GM12878 (cell line): ENCODE results near the gene C2. TPM values are rescaled to one million over a fixed set of nuclear protein-coding genes. Genes with fewer than 3 reads are reported as not detected.

Experiments
- ATAC-seq: fragments of 200-7000 bp; cut with Tn5 transposase; 3 replicates; pipeline ENCODE4 v1.9.1; 2020; ENCODE audit warnings: mild to moderate bottlenecking, moderate library complexity
- BruUV-seq: library from RNA; stranded (reverse); fragments of 400-500 nt; replicated peaks from 2 replicates; lab custom pipeline; 2021; lab: Mats Ljungman, UMichigan
- CTCF ChIA-PET: fragments of 300-600 bp; sonication (Branson Sonifier 250); formaldehyde crosslinking; extraction: SDS; loops from one replicate; lab custom pipeline; 2021; ENCODE audit warnings: inconsistent platforms; lab: Yijun Ruan, JAX
- POLR2A ChIA-PET: fragments of 350-600 bp; formaldehyde crosslinking; extraction: SDS; loops from one replicate; lab custom pipeline; 2021; ENCODE audit warnings: inconsistent platforms; lab: Charles Lee
- RAD21 ChIA-PET: fragments of 300-600 bp; sonication (Branson Sonifier 250); formaldehyde crosslinking; loops from one replicate; lab custom pipeline; 2023; ENCODE audit warnings: antibody characterized with exemption; ENCODE audit not compliant: unreplicated experiment; lab: Charles Lee
- SMC1A ChIA-PET: fragments of 300-600 bp; sonication (Branson Sonifier 250); formaldehyde crosslinking; loops from one replicate; lab custom pipeline; 2023; ENCODE audit not compliant: unreplicated experiment, uncharacterized antibody; lab: Charles Lee
- DNase-seq: peaks from one replicate; pipeline ENCODE4 v3.0.0-alpha.2; 2011; ENCODE audit warnings: low read depth, low spot score
- FAIRE-seq: peaks from 3 replicates; lab custom pipeline; 2011; peaks lifted over from hg19 to GRCh38; lab: Jason Lieb, UNC
- H2AFZ ChIP-seq: 2 replicates; pipeline ENCODE4 v1.6.0; 2011; ENCODE audit warnings: low read depth, low read length, control low read depth; ENCODE audit not compliant: control insufficient read depth
- H3K27ac ChIP-seq: 2 replicates; pipeline ENCODE4 v1.5.1; 2011; ENCODE audit warnings: control low read depth; ENCODE audit not compliant: control insufficient read depth, insufficient read depth
- H3K27me3 ChIP-seq, 2 experiments: replicated peaks in 1 of 2; 2 replicates each; pipeline versions ENCODE4 v1.6.0 to v1.6.1; 2011; ENCODE audit warnings: low read length in 1 of 2; ENCODE audit not compliant: control insufficient read depth in 2 of 2, insufficient read depth in 2 of 2
- H3K36me3 ChIP-seq, 2 experiments: 2 replicates each; pipeline ENCODE4 v1.5.1; 2011; ENCODE audit warnings: low read length in 1 of 2; ENCODE audit not compliant: control insufficient read depth in 2 of 2, insufficient read depth in 2 of 2
- H3K4me1 ChIP-seq: 2 replicates; pipeline ENCODE4 v1.6.1; 2011; ENCODE audit warnings: mild to moderate bottlenecking, low read length, moderate library complexity, mixed read lengths; ENCODE audit not compliant: control insufficient read depth, insufficient read depth
- H3K4me2 ChIP-seq: 2 replicates; pipeline ENCODE4 v1.6.0; 2011; ENCODE audit warnings: control low read depth; ENCODE audit not compliant: control insufficient read depth, insufficient read depth
- H3K4me3 ChIP-seq: fragments of 200-600 bp; sonication (generic); 2 replicates; pipeline ENCODE4 v1.5.1; 2016
- H3K79me2 ChIP-seq: 2 replicates; pipeline ENCODE4 v1.6.0; 2011; ENCODE audit warnings: low read length; ENCODE audit not compliant: control insufficient read depth, insufficient read depth
- H3K9ac ChIP-seq: 2 replicates; pipeline ENCODE4 v1.8.0; 2011; ENCODE audit warnings: low read length, control low read depth, mixed read lengths; ENCODE audit not compliant: control insufficient read depth, insufficient read depth
- H3K9me3 ChIP-seq: replicated peaks from 3 replicates; pipeline ENCODE4 v1.5.1; 2011; ENCODE audit warnings: mild to moderate bottlenecking, low read length; ENCODE audit not compliant: control insufficient read depth, insufficient read depth
- H4K20me1 ChIP-seq: 2 replicates; pipeline ENCODE4 v1.6.0; 2011; ENCODE audit not compliant: control insufficient read depth, insufficient read depth
- CHD1 ChIP-seq: IDR thresholded peaks from 2 replicates; pipeline ENCODE4 v1.6.1; 2012; ENCODE audit warnings: low read depth, low read length, improper control_type of control experiment
- EZH2 ChIP-seq: IDR thresholded peaks from 2 replicates; pipeline ENCODE4 v1.6.1; 2012; ENCODE audit warnings: low read depth, mild to moderate bottlenecking, control low read depth, inconsistent platforms, low read length, borderline replicate concordance; ENCODE audit not compliant: control insufficient read depth
- GATAD2B ChIP-seq: fragments of 450-650 bp; conservative IDR thresholded peaks from 2 replicates; pipeline ENCODE4 v1.6.1; 2017; ENCODE audit warnings: low read depth, mild to moderate bottlenecking, moderate library complexity
- HDGF ChIP-seq: fragments of 450-650 bp; IDR thresholded peaks from 2 replicates; pipeline ENCODE4 v1.6.1; 2016; ENCODE audit warnings: antibody characterized with exemption
- KDM1A ChIP-seq: fragments of 200-600 bp; sonication (generic); IDR thresholded peaks from 2 replicates; pipeline ENCODE4 v1.6.1; 2016; ENCODE audit warnings: borderline replicate concordance
- MEF2B ChIP-seq: fragments of 450-650 bp; IDR thresholded peaks from 2 replicates; pipeline ENCODE4 v1.6.1; 2018; ENCODE audit warnings: mild to moderate bottlenecking, moderate library complexity; ENCODE audit not compliant: partially characterized antibody, poor library complexity, severe bottlenecking
- MYC ChIP-seq: IDR thresholded peaks from 2 replicates; pipeline ENCODE4 v1.6.1; 2011; ENCODE audit warnings: mild to moderate bottlenecking, low read length, moderate library complexity, inconsistent platforms; ENCODE audit not compliant: insufficient read depth, insufficient replicate concordance, insufficient read length, severe bottlenecking
- NR2F1 ChIP-seq: fragments of 450-650 bp; conservative IDR thresholded peaks from 2 replicates; pipeline ENCODE4 v1.6.1; 2017; ENCODE audit warnings: mild to moderate bottlenecking
- PML ChIP-seq: IDR thresholded peaks from 2 replicates; pipeline ENCODE4 v1.6.1; 2012; ENCODE audit warnings: low read length, inconsistent platforms
- SIN3A ChIP-seq: IDR thresholded peaks from 2 replicates; pipeline ENCODE4 v1.6.1; 2012; ENCODE audit warnings: low read depth, low read length, improper control_type of control experiment
- SIX5 ChIP-seq: IDR thresholded peaks from 2 replicates; pipeline ENCODE4 v1.6.1; 2011; ENCODE audit warnings: mild to moderate bottlenecking, low read depth, low read length, moderate library complexity; ENCODE audit not compliant: severe bottlenecking
- SUZ12 ChIP-seq: fragments of 200-600 bp; sonication (generic); IDR thresholded peaks from one replicate; pipeline ENCODE4 v1.6.1; 2018; ENCODE audit warnings: antibody characterized with exemption, mild to moderate bottlenecking; ENCODE audit not compliant: unreplicated experiment
- TCF7 ChIP-seq: IDR thresholded peaks from 2 replicates; pipeline ENCODE4 v1.6.1; 2014; ENCODE audit warnings: antibody characterized with exemption, borderline replicate concordance
- ZBED1 ChIP-seq: IDR thresholded peaks from 2 replicates; pipeline ENCODE4 v1.6.1; 2016; ENCODE audit warnings: borderline replicate concordance
- WGBS: methylation state at CpG from one replicate; pipeline ENCODE4 v1.1.6; 2016; ENCODE audit warnings: low lambda C conversion rate; ENCODE audit not compliant: insufficient replicate concordance, insufficient coverage; ENCODE audit errors: missing lambda C conversion rate; 5-methylcytosine and 5-hydroxymethylcytosine counted together
- in situ Hi-C: fragments of 300-500 bp; cut with MboI; formaldehyde crosslinking; loops from 9 replicates; pipeline ENCODE4 v1.14.3; 2018; ENCODE audit warnings: mixed read lengths
- intact Hi-C: fragments of 100-400 bp; cut with micrococcal nuclease; formaldehyde crosslinking; loops from one replicate; pipeline ENCODE4 v1.14.2; 2022; ENCODE audit not compliant: unreplicated experiment
- polyA plus RNA-seq, 11 experiments: library from polyadenylated mRNA; depleted of rRNA in 4 of 11; unstranded in 6 of 11; stranded (reverse) in 5 of 11; fragments of >200 nt; fragmentation: Nextera tagmentation in 4 of 11; fragmentation: Illumina TruSeq in 1 of 11; extraction: Ambion mirVana in 4 of 11; extraction: Trizol in 1 of 11; gene quantifications; 1 replicate in 1 of 11; 2 replicates in 10 of 11; pipeline versions ENCODE4 v1.2.1 to v1.2.3, GENCODE V29; 2011 to 2016; ENCODE audit warnings: inconsistent platforms in 2 of 11, missing spikeins in 2 of 11, low read depth in 1 of 11
- total RNA-seq, 4 experiments: library from RNA; depleted of rRNA in 3 of 4; stranded (reverse); fragments of >200 nt in 3 of 4; fragmentation: Illumina TruSeq in 1 of 4; extraction: Trizol in 1 of 4; gene quantifications; 2 replicates each; pipeline versions ENCODE4 v1.2.1 to v1.2.3, GENCODE V29; 2013 to 2021
- TF ChIP-seq, protein P1 (sequence below): IDR thresholded peaks from 2 replicates; pipeline ENCODE4 v1.6.1; 2012; ENCODE audit warnings: low read length, inconsistent platforms
- TF ChIP-seq, protein P2 (sequence below): fragments of 150-350 bp; IDR thresholded peaks from 2 replicates; pipeline ENCODE4 v1.6.1; 2014; ENCODE audit warnings: mild to moderate bottlenecking, low read depth, low read length

C2 gene
- total and polyA plus RNA-seq, 10 of the 15 experiments (the other 5 are each of a cell fraction or from before 2014, with no cell fraction given) = 0.06 to 0.97 (median 0.21) TPM; not detected in 5

DNA sequence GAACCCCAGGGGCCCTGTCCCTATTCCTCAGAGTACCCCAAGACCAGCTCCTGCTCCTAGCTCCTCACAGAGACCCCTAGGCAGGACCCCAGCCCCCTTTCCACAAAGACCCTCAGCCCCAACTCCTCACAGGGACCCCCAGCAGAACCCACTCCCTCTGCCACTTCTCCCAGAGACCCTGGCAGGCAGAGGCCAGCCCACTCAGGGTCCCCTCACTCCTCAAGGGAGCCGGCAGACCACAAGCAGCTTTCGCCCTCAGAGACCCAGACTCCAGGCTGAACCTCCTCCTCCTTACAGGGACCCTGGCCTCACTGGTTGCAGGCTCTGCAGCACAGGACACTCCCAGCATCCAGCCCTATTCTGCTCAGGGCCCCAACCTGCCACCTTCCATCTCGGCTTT lies 49.3 kb upstream of the C2 start:
- ATAC-seq = no peak

More for the DNA sequence above, 49.3 kb upstream of the C2 start:
- RAD21 ChIA-PET = no interaction called here
- H2AFZ ChIP-seq = no peak overlapping the region
- no peak overlapping the region for H3K27ac ChIP-seq
- H3K36me3 ChIP-seq = peaks cover 0 to 14% of the 10 kb centered on the region in 2 experiments; a peak in 3 of 4 replicates
- in situ Hi-C loops (no loop called here), intact Hi-C loops (no loop called here)
- DNase-seq = no peak
- CTCF ChIA-PET = interaction anchor here (0.9 kb wide), 1 partner anchor 9 kb away, joined by 3 read pairs; no protein-coding TSS in a partner anchor
- no peaks in the 10 kb centered on the region for H3K27me3 ChIP-seq
- no peaks in the 10 kb centered on the region for H3K4me1 ChIP-seq
- POLR2A ChIA-PET = no interaction called here
- no peaks in the 10 kb centered on the region for H3K79me2 ChIP-seq
- H3K4me2 ChIP-seq = no peak overlapping the region
- TF ChIP-seq EZH2 (no peak), SIN3A (no peak), HDGF (no peak), SIX5 (no peak), SUZ12 (no peak), MYC (no peak), TCF7 (no peak), NR2F1 (no peak), PML (no peak), KDM1A (no peak), GATAD2B (no peak), CHD1 (no peak), MEF2B (no peak), ZBED1 (no peak)
- TF ChIP-seq, protein P1, sequence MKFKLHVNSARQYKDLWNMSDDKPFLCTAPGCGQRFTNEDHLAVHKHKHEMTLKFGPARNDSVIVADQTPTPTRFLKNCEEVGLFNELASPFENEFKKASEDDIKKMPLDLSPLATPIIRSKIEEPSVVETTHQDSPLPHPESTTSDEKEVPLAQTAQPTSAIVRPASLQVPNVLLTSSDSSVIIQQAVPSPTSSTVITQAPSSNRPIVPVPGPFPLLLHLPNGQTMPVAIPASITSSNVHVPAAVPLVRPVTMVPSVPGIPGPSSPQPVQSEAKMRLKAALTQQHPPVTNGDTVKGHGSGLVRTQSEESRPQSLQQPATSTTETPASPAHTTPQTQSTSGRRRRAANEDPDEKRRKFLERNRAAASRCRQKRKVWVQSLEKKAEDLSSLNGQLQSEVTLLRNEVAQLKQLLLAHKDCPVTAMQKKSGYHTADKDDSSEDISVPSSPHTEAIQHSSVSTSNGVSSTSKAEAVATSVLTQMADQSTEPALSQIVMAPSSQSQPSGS = no peak
- TF ChIP-seq, protein P2, sequence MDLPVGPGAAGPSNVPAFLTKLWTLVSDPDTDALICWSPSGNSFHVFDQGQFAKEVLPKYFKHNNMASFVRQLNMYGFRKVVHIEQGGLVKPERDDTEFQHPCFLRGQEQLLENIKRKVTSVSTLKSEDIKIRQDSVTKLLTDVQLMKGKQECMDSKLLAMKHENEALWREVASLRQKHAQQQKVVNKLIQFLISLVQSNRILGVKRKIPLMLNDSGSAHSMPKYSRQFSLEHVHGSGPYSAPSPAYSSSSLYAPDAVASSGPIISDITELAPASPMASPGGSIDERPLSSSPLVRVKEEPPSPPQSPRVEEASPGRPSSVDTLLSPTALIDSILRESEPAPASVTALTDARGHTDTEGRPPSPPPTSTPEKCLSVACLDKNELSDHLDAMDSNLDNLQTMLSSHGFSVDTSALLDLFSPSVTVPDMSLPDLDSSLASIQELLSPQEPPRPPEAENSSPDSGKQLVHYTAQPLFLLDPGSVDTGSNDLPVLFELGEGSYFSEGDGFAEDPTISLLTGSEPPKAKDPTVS = no peak
- TF ChIP-seq, all 136 proteins: peak for 0
- no peak overlapping the region for H3K4me3 ChIP-seq
- no peaks in the 10 kb centered on the region for H4K20me1 ChIP-seq
- FAIRE-seq = no peak
- no peak overlapping the region for H3K9ac ChIP-seq
- BruUV-seq = no TSS peak
- H3K9me3 ChIP-seq = no peaks in the 10 kb centered on the region
- WGBS = 55% methylated on average over 3 of the region's 3 CpGs
- SMC1A ChIA-PET = no interaction called here
